Fibroblast of skin of scalp (primary cell): ENCODE results near the gene EEF2K. TPM values are rescaled to one million over a fixed set of nuclear protein-coding genes. Genes with fewer than 3 reads are reported as not detected.
"Not testable (repeated sequence)": the region's sequence is repeated elsewhere in the genome, so short reads cannot be mapped to it uniquely, and the experiment has no call there.

ENCODE experiments used
- DNase-seq: peaks from one replicate; pipeline ENCODE4 v3.0.0-alpha.2; 2013
- polyA plus RNA-seq, 2 experiments: library from polyadenylated mRNA; unstranded; fragments of 120-200 nt; gene quantifications; one replicate each; pipeline ENCODE4 v1.2.1, GENCODE V29; 2013; ENCODE audit not compliant: insufficient read length in 2 of 2

Gene EEF2K
- 12.9 TPM for polyA plus RNA-seq (2013, experiment 1 of 2; ENCODE audit: insufficient read length)
- 12.0 TPM for polyA plus RNA-seq (2013, experiment 2 of 2; ENCODE audit: insufficient read length)

DNA sequence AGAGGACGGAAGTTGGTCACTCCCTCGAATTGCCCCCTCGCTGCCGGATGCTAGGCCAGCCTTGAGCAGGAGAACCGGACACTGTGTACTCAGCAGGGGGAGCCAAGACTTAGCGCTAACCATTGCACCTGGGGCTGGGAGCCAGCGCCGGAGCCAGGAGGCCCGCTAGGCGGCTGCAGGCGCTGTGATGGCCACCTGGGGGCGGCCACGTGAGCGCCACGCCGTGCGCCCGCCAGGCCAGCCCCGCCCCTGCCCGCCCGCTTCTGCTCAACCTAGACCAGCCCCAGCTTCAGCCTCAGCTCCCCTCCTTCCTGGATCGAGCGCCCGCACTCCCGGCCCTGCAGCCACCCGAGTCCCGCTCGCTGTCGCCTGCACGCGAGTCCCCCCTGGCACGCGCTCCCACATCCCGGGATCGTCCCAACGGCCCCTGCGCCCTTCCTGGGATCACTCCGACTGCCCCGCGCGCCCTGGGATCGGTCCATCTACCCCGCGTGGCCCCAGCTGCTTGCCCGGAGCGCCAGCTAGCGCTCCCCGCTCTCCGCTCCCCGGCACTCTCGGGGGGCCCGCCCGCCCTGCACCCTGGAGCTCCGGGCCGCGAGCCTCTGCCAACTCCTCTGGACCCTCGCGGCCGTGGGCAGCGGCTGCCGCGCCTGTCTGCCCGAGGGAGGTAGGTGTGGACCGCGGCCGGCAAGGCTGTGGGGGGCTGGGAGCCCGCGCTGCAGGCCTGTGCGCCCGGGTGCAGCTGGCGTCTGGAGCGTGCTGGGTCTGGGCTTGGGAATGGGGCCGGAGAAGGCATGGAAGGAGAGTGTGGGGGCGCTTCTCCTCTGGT is at the start of gene EEF2K:
TSS of gene EEF2K (plus strand) at position 266 of the 829 bp plus-strand sequence. CDS start 19,452 bp downstream, outside the sequence.
- peak; percentile 92 for DNase-seq

DNA sequence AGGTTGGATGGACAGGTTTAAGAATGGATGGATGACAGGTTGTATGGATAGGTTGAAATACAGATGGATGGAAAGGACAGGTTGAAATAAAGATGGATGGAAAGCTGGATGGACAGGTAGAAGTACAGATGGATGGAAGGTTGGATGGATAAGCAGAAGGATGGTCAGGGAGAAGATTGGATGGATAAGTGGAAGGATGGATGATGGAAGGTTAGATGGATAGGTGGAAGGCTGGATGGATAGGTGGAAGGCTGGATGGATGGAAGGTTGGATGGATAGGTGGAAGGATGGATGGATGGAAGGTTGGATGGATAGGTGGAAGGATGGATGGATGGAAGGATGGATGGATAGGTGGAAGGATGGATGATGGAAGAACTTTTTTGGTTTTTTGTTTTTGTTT is 44.7 kb upstream of the EEF2K start:
- no peak for DNase-seq

DNA sequence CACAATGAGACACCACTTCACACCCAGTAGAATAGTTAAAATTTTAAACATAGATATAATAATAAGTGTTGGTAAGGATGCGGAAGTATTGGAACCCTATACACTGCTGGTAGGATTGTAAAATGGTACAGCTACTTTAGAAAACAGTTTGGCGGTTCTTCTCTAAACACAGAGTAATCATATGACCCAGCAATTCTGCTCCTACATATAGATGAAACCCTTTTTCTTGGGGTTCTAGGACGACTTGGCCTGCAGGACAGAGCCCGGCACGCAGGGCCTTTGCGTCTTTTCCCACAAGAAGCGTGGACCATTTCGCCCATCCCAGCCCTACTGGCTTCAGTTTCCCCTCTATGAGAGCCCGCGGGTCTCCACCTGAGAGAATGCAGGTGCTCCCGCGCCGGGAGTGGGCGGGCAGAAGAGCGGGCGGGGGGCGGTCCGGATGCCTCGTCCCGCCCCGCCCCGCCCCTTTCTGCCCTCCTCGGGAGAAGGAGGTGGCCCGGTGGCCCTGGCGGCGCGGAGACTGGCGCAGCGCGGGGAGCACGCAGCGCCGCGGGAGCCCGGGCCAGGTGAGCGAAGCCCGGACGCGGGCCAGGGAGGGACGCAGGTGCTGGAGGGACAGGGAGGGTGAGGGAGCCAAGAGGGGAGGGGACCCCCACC is 44.0 kb upstream of the EEF2K start, which contains the start of gene SDR42E2:
TSS of gene SDR42E2 (plus strand) at position 508 of the 657 bp plus-strand sequence. CDS start 3,077 bp downstream, outside the sequence.
- no peak for DNase-seq

GRCh38 chr16:22162656-22163009 is 43.4 kb upstream of the EEF2K start:
- DNase-seq = no peak

DNA sequence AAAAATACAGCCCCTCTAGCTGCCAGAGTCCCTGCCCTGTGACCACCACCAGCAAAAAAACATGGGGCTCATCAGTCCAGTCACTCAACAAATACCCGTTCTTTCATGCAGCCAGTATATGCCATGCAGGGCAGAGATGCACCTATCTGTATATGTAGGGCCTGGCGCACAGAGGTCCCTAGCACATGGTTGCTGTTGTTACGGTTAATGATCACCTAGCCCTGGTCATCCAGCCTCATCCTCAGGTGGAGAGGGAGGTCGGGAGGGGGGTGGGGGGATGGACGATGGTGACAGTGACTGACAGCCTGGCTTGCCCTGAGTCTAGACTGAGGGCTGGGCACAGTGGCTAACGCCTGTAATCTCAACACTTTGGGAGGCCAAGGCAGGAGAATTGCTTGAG is 42.3 kb upstream of the EEF2K start:
- DNase-seq = no peak

- DNase-seq = no peak
These were observed 41.6 kb upstream of the EEF2K start for GRCh38 chr16:22164482-22164881.

DNA sequence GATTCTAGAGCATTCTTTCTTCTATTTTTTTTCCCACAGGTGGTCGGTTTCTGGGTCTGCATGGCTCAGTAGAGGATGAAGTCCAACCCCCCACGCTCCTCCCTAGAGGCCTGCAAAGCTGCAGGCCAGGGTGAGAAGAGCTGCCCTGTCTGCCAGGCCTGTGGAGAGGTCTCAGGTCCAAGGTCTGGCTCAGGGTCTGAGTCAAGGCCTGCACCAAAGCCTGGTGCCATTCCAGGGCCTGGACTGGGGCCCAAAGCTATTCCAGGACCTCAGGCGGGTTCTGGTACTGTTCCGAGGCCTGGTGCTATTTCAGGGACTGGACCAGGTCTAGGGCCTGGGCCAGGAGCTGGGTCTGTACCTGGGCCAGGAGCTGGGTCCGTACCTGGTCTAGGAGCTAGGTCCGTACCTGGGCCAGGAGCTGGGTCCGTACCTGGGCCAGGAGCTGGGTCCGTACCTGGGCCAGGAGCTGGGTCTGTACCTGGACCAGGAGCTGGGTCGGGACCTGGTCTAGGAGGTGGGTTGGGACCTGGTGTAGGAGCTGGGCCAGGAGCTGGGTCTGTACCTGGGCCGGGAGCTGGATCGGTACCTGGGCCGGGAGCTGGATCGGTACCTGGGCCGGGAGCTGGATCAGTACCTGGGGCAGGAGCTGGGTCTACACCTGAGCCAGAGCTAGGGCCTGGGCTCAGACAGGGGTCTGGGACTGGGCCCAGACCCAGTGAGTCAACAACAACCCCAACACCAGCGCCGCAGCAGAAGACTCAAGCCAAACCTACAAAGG is 40.4 kb upstream of the EEF2K start:
- DNase-seq = no peak

GRCh38 chr16:22171953-22172352 is 34.1 kb upstream of the EEF2K start:
- no peak for DNase-seq

- not testable (repeated sequence) for DNase-seq
These were observed 33.4 kb upstream of the EEF2K start for GRCh38 chr16:22172642-22173041.

DNA sequence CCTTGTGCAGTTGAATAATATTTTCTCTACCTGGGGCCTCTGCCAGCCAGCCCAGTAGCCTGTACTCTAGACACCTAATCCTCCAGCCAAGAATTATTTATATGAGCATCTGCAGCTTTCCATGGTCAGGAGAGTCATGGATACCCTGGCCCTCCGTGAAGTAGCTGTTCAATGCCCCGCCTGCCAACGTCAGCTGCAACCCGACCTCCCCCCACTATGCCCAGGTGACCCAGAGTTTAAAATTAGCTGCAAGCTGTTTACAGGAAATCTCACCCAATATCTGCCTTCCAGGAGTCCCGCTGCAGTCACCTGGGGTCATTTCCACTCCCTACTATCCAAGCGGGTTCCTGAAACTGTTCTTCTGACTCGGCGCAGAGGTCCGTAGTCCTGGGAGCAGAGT is 31.4 kb upstream of the EEF2K start:
- no peak for DNase-seq

GRCh38 chr16:22177968-22178930 is 27.8 kb upstream of the EEF2K start:
- no peak for DNase-seq

GRCh38 chr16:22181426-22181825 is 24.7 kb upstream of the EEF2K start:
- no peak for DNase-seq

DNA sequence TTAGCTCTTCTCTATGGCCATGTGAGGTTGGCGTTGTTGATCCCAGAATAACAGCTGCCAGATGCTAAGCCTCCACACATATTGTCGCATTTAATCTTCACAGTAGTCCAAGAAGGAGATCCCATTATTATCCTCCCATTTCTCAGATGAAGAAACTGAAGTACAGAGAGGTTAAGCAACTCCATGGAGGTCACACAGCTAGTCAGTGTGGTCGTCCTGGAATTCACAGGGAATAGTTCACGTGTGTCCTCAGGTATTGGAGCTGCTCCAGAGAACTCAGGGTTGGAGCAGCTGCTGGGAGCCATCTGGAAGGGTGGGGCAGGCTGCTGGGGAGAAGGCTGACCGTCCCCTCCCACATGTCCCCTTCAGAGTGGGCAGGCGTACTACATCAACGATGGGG is 24.2 kb upstream of the EEF2K start:
- DNase-seq = no peak

DNA sequence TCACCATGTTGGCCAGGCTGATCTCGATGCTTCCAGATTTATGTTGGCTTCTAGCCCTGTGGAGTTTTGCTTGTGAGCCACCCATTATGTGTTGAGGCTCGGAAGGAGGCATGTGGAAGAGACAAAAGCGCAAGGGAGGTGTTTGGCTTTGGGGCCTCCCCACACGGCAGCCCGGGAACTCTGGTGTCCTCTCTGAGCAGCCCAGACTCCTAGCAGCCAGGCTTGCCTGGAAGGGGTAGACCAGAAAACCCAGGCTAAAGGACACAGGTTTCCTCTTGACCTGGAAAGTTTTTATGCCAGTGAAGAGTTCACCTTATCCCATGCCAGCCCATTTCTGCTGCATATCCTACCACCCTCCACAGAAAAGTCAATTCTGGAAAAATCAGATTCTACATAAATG is 22.7 kb upstream of the EEF2K start:
- DNase-seq = no peak

- no peak for DNase-seq
These were observed 22.0 kb upstream of the EEF2K start for GRCh38 chr16:22183901-22184614.

DNA sequence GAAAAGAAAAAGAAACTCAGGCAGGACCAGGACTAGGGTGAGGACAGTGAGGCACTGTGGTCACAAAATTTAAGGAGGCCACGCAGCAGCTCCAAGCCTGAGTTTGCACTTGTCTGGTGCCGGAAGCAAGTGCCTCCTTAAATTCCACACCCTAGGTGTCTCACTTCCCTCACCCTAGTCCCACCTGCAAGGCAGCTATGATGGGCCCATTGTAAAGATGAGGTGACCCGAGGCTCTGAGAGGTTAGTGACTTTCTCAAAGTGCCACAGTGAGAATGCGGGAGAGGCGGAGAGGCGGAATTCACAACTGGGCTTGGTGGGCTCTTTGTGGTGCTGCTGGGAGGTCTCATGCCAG is 21.5 kb upstream of the EEF2K start:
- no peak for DNase-seq

GRCh38 chr16:22186517-22186916 is 19.6 kb upstream of the EEF2K start:
- DNase-seq = no peak

DNA sequence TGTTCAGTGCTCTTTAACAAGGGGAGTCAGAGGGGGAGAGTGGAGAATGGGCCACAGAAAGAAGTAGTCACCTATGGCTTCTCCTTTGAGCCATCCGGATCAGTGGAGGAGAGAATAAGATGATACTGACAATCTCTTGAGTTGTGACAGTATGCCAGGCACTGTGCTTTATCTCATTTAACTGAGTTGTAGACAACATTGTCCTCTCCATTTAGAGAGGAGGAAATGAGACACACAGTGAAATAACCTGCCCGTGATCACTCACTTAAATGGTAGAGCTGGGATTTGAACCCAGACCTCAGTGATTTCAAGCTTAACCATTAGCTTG is 17.8 kb upstream of the EEF2K start:
- DNase-seq = no peak

DNA sequence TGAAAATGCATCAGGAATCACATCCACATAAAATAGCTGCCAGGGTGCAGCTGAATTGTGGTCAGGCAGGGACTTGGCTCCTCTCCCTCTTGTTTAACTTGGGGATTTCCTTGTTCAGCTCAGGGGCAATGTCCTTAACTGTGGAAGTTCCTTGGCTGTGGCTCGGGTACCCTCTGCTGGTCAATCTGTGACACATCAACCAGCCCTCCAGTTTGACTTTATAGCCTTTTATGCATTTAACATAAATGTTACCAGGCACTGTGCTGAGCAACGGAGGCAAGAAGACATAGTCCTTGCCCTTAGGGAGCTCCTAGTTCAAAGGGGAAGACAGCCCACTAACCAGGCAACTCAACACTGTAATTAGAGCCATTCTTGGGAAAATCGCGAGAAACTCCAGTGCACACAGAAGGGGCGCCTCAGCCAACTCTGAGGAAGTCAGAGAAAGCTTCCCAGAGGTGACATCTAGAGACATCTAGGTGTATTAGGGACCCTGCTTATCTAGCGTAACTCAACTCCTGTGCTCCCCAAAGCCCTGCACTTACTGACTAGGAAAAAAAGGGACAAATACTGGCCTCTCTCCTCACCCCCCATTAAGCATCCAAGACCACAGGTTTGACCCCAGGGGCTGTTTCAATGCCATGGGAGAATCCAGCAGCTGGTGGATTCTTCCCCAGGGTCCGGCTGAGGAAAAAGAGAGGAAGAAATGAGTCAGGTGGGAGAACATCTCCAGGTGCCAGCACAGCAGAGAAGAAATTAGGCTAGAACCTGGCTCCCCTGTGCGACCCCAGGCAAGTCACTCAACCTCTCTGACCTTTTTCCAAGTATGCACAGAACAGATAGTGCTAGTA is 17.3 kb upstream of the EEF2K start:
- peak; percentile 88 for DNase-seq

DNA sequence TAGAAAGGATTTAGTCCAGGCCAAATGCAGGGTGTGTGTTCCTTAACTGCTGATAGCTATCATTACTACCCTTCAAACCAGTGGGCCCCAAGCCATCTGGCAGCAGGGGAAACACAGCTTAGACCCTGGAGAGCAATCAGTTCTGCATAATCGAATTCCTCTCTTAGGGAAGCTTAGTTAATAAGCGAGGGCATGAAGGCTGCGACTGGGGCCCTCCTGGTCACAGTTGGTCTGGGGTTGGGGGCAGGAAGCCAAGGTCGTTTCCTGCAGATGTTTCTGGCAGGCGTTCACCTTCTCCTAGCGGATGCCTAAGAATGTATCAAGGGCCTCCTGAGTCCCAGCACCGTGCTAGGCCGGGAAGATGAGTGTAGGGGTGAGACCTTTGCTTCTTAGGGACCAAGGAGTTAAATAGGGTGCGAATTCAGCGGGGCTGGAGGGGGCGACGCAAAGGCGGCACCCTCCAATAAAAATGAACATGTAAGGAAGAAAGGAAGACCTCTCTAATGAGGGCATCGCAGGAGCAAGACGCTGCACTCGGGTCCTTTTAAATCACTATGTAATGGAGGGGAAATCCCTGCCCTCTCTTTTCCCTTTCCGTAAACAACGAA is 16.5 kb upstream of the EEF2K start:
- no peak for DNase-seq
